K562 (cell line): ENCODE data around the gene SDC3. TPM values are rescaled to one million over a fixed set of nuclear protein-coding genes. Genes with fewer than 3 reads are reported as not detected.

Experiments used
- AFF1 ChIP-seq, 2 experiments: fragments of 450-650 bp; IDR thresholded peaks; 2 replicates each; pipeline ENCODE4 v1.6.1; 2018; ENCODE audit warnings: mild to moderate bottlenecking in 2 of 2, low read depth in 1 of 2; ENCODE audit not compliant: partially characterized antibody in 2 of 2
- BRD9 ChIP-seq: fragments of 450-650 bp; IDR thresholded peaks from 2 replicates; pipeline ENCODE4 v1.6.1; 2018; ENCODE audit warnings: low read depth; ENCODE audit not compliant: partially characterized antibody
- ELF1 ChIP-seq: fragments of 200-800 bp; sonication (Bioruptor generic); IDR thresholded peaks from 2 replicates; pipeline ENCODE4 v1.6.1; 2016; ENCODE audit warnings: missing genetic modification characterization, missing compliant biosample characterization
- KHSRP ChIP-seq: fragments of 450-650 bp; IDR thresholded peaks from 2 replicates; pipeline ENCODE4 v1.6.1; 2017
- NFIX ChIP-seq: fragments of 250-450 bp; sonication (Bioruptor Pico); IDR thresholded peaks from 2 replicates; pipeline ENCODE4 v1.4.0; 2020; ENCODE audit warnings: low read depth, mild to moderate bottlenecking, moderate library complexity
- RREB1 ChIP-seq: fragments of 250-450 bp; sonication (Bioruptor Pico); IDR thresholded peaks from 2 replicates; pipeline ENCODE4 v1.4.0; 2020
- TBL1XR1 ChIP-seq, 2 experiments: IDR thresholded peaks; 2 replicates each; pipeline ENCODE4 v1.6.1; 2012; ENCODE audit warnings: improper control_type of control experiment in 2 of 2, low read length in 2 of 2, mild to moderate bottlenecking in 1 of 2
- XRCC5 ChIP-seq: fragments of 200-400 bp; formaldehyde crosslinking; IDR thresholded peaks from 2 replicates; pipeline ENCODE4 v1.6.1; 2017; ENCODE audit warnings: low read depth, mild to moderate bottlenecking, low read length
- ZKSCAN1 ChIP-seq: fragments of 150-350 bp; IDR thresholded peaks from 2 replicates; pipeline ENCODE4 v1.6.1; 2016; ENCODE audit warnings: low read depth, low read length
- polyA plus RNA-seq, 8 experiments: library from polyadenylated mRNA; depleted of rRNA in 4 of 8; stranded (reverse) in 5 of 8; unstranded in 3 of 8; fragments of >200 nt; fragmentation: Nextera tagmentation in 2 of 8; fragmentation: Illumina TruSeq in 1 of 8; extraction: Ambion mirVana in 2 of 8; extraction: Trizol in 1 of 8; gene quantifications; 2 replicates each; pipeline versions ENCODE4 v1.2.1 to v1.2.3, GENCODE V29; 2011 to 2014; ENCODE audit warnings: inconsistent platforms in 1 of 8, missing spikeins in 1 of 8
- total RNA-seq, 7 experiments: library from RNA; depleted of rRNA in 6 of 7; stranded (reverse); fragments of >200 nt in 6 of 7; fragmentation: Illumina TruSeq in 2 of 7; extraction: Trizol in 2 of 7; gene quantifications; 2 replicates each; pipeline versions ENCODE4 v1.2.1 to v1.2.3, GENCODE V29; 2011 to 2021; ENCODE audit warnings: low replicate concordance in 1 of 7
- TF ChIP-seq, protein P1 (sequence below): sonication (generic); formaldehyde crosslinking; IDR thresholded peaks from 2 replicates; pipeline ENCODE4 v1.8.0; 2023; ENCODE audit warnings: missing genetic modification reagents, mild to moderate bottlenecking, borderline replicate concordance

The SDC3 gene
- total and polyA plus RNA-seq, 9 of the 15 experiments (the other 6 are each of a cell fraction or from before 2014, with no cell fraction given) = 0.38 to 44.1 (median 12.1) TPM

GRCh38 chr1:30919025-30919881 is 10.7 kb upstream of the SDC3 start (continued):
- TF ChIP-seq, protein P1, sequence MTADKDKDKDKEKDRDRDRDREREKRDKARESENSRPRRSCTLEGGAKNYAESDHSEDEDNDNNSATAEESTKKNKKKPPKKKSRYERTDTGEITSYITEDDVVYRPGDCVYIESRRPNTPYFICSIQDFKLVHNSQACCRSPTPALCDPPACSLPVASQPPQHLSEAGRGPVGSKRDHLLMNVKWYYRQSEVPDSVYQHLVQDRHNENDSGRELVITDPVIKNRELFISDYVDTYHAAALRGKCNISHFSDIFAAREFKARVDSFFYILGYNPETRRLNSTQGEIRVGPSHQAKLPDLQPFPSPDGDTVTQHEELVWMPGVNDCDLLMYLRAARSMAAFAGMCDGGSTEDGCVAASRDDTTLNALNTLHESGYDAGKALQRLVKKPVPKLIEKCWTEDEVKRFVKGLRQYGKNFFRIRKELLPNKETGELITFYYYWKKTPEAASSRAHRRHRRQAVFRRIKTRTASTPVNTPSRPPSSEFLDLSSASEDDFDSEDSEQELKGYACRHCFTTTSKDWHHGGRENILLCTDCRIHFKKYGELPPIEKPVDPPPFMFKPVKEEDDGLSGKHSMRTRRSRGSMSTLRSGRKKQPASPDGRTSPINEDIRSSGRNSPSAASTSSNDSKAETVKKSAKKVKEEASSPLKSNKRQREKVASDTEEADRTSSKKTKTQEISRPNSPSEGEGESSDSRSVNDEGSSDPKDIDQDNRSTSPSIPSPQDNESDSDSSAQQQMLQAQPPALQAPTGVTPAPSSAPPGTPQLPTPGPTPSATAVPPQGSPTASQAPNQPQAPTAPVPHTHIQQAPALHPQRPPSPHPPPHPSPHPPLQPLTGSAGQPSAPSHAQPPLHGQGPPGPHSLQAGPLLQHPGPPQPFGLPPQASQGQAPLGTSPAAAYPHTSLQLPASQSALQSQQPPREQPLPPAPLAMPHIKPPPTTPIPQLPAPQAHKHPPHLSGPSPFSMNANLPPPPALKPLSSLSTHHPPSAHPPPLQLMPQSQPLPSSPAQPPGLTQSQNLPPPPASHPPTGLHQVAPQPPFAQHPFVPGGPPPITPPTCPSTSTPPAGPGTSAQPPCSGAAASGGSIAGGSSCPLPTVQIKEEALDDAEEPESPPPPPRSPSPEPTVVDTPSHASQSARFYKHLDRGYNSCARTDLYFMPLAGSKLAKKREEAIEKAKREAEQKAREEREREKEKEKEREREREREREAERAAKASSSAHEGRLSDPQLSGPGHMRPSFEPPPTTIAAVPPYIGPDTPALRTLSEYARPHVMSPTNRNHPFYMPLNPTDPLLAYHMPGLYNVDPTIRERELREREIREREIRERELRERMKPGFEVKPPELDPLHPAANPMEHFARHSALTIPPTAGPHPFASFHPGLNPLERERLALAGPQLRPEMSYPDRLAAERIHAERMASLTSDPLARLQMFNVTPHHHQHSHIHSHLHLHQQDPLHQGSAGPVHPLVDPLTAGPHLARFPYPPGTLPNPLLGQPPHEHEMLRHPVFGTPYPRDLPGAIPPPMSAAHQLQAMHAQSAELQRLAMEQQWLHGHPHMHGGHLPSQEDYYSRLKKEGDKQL (CRISPR knock-in tag) = no peak
- TF ChIP-seq RREB1 (0 out of 2 replicates have a peak, but pooled peaks have one; percentile 2), KHSRP (peak; percentile 71), XRCC5 (0 out of 2 replicates have a peak, but pooled peaks have one; percentile 30), ZKSCAN1 (peak; percentile 52; the same call in 1 of the 2 replicates), TBL1XR1 (IDR thresholded peaks at IDR 0.05; ENCODE audit: low read length in 2 of 2) (peak; percentile 18 to 47; a peak in 2 of 4 replicates), ELF1 (peak; percentile 53; the same call in 1 of the 2 replicates), AFF1 (IDR thresholded peaks at IDR 0.05; ENCODE audit: low read depth in 1 of 2, partially characterized antibody in 2 of 2) (peak; percentile 82 to 91), NFIX (CRISPR knock-in tag) (no peak), BRD9 (peak; percentile 83)
